HG03432 (cell line): ENCODE data around the gene UNC13A.
A peak's percentile ranks its signal among the peaks of the same experiment; 100 is the strongest.
"Not testable (repeated sequence)": the region's sequence is repeated elsewhere in the genome, so short reads cannot be mapped to it uniquely, and the experiment has no call there.

Experiments
- ATAC-seq: cut with Tn5 transposase; IDR thresholded peaks from one replicate; pipeline ENCODE4 v1.9.1; 2021; ENCODE audit warnings: mild to moderate bottlenecking, moderate library complexity; ENCODE audit not compliant: unreplicated experiment

The UNC13A gene

GRCh38 chr19:17606590-17607185 lies 81.5 kb downstream of the UNC13A start:
- no peak for ATAC-seq

DNA sequence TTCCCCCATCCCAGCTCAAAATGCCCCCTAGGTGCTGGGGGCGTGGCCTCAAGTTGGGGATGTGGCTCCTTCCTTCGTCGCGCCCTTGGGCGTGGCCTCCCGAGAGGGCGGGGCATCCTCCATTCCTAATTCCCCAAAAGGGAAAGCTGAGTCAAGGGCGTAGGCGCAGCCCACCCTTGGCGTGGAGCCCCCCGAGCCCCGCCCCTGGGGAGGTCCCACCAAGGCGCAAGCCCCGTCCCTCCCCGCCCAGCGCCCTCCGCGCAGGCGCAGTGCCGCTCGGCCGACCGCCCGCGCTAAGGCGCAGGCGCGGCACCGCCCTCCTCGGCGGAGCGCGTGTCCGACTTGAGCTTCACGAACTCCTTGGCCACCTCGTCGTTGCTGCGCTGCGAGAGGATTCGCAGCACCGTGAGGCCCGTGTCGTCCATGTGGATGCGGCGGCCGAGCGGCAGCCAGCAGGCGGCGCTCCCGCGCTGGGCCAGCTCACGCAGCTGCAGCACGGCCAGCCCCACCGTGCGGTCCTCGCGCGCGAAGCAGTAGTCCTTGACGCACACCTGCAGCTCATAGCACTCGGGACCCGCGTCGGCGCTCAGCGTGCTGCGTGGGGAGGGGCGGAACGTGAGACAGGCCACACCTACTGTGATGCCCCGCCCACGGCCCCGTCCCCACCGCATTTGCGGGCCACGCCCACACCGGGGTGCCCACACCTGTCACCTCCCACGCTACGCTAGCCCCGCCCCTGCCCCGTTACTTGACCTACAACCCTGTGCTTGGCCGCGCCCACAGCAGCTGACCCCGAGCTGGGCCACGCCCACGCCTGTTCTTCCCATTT lies 82.2 kb downstream of the UNC13A start:
- peak; percentile 71 for ATAC-seq

- ATAC-seq, result no peak
Measured at GRCh38 chr19:17605117-17605516, 83.0 kb downstream of the UNC13A start.

DNA sequence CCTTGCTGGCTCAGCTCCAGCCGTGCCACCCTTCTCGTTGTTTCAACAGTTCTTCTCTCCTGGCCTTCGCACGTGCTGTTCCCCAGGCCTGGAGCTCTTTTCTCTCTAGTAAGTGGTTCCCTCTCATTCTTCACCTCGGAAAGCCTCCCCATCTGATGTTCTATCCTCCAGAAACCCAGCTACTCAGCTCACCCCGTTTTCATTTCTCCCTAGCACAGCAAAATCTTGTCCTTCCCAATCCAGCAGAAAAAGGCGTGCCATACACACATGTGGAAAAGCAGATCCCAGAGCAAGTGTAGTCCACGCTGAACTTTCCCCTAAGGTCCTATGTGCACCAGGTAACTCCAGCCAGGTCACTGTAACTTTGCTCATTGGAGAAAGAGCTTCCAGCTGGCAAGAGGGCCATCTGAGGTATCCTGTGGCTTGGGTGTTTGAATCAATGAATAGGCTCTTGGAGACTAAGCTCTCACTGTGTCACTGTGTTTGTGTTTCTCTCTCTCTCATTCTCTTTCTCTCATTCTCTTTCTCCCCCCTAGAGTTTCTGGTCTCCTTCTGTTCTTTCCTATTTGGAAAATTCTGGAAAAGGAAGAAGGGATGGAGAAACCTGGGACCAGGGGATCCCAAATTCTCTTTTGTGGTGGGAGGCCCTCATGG lies 83.7 kb downstream of the UNC13A start:
- no peak for ATAC-seq

DNA sequence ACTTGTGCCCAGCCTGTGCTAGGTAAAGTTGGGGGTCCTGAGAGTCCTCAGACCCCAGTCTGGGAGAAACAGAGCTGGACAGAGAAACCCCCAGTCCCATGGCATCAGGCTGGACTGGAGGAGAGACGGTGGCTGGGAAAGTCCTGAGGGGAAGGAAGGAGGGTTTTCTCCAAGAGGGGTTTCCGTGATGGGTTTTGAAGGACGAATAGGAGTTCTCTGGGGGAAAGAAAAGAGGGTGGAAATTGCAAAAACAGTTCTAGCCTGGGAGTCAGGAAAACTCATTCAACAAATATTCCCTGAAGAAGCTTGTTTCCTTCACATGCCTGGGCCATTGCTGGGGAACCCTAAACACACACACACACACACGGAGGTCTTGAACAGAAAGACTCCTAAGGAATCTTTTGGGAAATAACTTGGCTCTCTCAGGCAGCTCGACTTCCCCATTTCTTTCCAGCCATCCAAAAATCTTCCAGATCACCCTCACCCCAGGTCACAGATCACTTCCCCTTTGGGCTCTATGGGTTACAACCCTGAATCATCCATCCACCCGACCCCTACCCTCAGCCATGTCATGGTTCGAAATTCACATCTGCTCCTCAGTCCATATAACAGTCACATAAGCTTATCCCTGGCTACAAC lies 85.2 kb downstream of the UNC13A start:
- ATAC-seq, result no peak

DNA sequence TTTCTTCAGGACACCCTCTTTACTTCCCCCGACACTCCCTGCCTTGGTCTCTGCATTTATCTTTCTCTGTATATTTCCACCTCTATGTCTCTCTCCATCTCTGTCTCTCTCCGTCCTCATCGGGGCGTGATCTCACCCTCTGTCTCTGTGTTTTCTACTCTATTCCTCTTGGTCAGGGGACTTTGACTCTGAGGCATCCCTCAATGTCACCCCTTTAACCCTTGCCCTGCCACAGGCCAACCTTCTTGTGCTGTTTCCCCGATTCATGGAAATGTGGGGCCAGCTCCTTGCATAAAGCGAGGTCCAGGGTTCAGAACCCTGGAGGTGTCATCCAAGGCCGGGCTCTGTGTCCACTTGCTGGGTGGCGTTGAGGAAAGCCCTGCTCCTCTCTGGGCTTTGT lies 85.9 kb downstream of the UNC13A start:
- ATAC-seq, result no peak

GRCh38 chr19:17601683-17602082 lies 86.5 kb downstream of the UNC13A start:
- ATAC-seq, result no peak

- ATAC-seq, result no peak
Measured at GRCh38 chr19:17599780-17600179, 88.4 kb downstream of the UNC13A start.

DNA sequence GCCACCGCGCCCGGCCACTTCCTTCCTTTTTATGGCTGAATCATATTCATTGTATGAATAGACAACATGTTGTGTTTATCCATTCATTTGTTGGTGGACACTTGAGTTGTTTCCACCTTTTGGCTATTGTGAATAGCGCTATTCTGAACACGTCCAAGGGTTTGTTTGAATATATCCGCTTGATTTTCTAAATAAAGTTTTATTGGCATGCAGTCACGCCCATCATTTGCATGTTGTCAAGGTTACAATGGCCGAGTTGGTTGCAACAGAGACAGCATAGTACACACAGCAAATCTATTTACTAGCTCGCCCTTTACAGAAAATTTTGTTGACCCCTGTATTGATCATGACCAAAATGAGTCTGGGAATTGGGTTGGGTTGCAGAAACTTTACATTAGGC lies 89.2 kb downstream of the UNC13A start:
- ATAC-seq, result no peak

DNA sequence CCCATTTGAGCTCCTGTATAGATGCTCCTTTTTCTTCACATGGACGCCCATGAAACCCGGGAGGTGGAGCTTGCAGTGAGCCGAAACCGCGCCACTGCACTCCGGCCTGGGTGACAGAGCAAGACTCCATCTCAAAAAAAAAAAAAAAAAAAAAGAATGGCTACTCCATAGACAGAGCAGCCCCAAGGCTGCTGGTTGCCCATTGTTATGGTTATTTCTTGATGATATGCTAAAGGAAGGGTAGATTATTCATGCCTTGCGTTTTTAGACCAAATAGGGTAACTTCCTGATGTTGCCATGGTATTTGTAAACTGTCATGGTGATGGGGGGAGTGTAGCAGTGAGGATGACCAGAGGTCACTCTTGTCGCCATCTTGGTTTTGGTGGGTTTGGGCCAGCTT lies 90.1 kb downstream of the UNC13A start:
- ATAC-seq, result not testable (repeated sequence)

DNA sequence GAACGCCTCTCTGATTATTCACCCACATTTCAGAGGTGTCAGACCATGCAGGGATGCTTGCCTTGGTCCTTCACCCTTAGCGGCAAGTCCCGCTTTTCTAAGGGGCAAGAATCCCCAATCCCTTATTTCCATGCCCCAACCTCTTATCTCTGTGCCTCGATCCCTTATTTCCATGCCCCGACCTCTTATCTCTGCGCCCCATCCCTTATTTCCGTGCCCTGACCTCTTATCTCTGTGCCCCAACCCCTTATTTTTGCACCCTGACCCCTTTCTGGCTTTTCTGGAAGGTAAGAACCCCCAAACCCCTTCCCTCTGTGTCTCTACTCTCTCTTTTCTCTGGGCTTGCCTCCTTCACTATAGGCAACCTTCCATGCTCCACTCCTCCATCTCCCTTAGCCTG lies 93.9 kb downstream of the UNC13A start:
- ATAC-seq, result not testable (repeated sequence)

GRCh38 chr19:17590866-17591265 lies 97.3 kb downstream of the UNC13A start:
- ATAC-seq, result no peak

DNA sequence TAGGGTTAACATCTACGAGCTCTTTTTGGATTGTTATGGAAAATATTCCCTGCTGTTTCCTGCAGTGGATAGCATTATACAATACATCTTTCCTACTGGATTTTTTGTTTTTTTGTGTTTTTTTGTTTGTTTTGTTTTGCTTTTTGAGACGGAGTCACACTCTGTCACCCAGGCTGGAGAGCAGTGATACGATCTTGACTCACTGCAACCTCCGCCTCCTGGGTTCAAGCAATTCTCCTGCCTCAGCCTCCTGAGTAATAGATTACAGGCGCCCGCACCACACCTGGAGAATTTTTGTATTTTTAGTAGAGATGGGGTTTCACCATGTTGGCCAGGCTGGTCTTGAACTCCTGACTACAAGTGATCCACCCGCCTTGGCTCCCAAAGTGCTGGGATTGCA lies 102.8 kb downstream of the UNC13A start:
- not testable (repeated sequence) for ATAC-seq

- ATAC-seq, result no peak
Measured at GRCh38 chr19:17584132-17584531, 104.0 kb downstream of the UNC13A start.

DNA sequence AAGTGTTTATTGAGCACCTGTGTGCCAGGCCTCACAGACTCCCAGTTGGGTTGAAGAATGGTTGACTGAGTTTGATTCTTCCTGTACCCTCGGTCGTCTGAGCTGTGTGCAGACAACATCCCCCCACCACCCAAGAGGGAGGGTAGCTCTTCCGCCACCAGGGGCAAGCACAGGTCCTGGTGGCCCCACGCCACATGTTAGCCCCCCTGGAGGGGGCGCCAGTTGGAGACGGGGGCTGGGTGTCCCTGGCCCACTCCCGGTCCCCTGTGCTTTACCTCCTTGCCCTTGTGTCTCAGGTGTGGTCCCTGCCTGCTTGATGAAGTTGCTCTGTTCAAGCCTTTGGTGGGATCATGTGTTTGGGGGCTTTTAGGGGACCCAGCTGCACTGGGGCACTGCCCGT lies 105.5 kb downstream of the UNC13A start:
- no peak for ATAC-seq

GRCh38 chr19:17581211-17581874 lies 106.8 kb downstream of the UNC13A start:
- no peak for ATAC-seq

GRCh38 chr19:17580470-17581144 lies 107.5 kb downstream of the UNC13A start:
- no peak for ATAC-seq

DNA sequence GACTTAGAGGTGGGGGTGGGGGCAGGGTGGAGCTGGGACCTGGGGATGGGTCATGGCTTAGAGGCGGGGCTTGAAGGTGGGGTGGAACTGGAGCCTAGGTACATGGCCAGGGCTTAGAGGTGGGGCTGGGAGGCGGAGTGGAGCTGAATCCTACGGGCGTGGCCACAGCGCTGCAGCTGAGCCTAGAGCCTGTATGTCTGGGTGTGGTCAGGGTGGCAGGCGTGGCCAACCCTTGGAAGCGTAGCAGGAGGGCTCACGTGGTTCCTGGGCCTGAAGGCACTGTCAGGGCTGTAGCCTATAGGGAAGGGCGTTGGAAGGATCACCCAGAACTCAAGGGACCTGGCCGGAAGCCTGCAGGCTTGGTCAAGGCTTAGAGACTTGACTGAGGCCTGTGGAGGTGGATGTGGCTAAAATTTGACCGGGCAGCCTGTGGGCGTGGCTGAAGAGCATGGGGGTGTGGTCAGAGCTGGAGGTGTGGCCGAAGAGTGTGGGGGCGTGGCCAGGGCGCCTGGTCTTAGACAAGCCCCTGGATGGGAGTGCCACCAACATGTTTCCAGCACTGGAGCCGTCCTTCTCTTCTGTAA lies 108.4 kb downstream of the UNC13A start:
- no peak for ATAC-seq

- no peak for ATAC-seq
Measured at GRCh38 chr19:17577457-17578097, 110.6 kb downstream of the UNC13A start.
